ENCODE results near the gene GFPT2.

- TF ChIP-seq SIN3A (conservative IDR thresholded peaks at IDR 0.05 in 1 of 2, IDR thresholded peaks at IDR 0.05 in 1 of 2; ENCODE audit: low read depth in 1 of 2, low read length in 2 of 2) (no peak), PHF8 (conservative IDR thresholded peaks at IDR 0.05; ENCODE audit: low read depth, low read length) (no peak), USF2 (IDR thresholded peaks at IDR 0.05; ENCODE audit: low read length) (no peak), EZH2 (IDR thresholded peaks at IDR 0.05; ENCODE audit: low read depth, low read length, severe bottlenecking) (no peak), CTCF (IDR thresholded peaks at IDR 0.05; ENCODE audit: control extremely low read depth in 1 of 3, insufficient read depth in 1 of 3, low read depth in 1 of 3, low read length in 3 of 3) (no peak), POLR2AphosphoS5 (IDR thresholded peaks at IDR 0.05; ENCODE audit: low read depth, low read length) (no peak), TAF1 (IDR thresholded peaks at IDR 0.05; ENCODE audit: low read depth, low read length) (no peak), POLR2A (IDR thresholded peaks at IDR 0.05; ENCODE audit: control extremely low read depth in 1 of 2, low read depth in 2 of 2, low read length in 2 of 2) (no peak), CHD1 (IDR thresholded peaks at IDR 0.05; ENCODE audit: low read depth, low read length) (no peak), MAFK (IDR thresholded peaks at IDR 0.05; ENCODE audit: low read depth, low read length) (no peak), RAD21 (IDR thresholded peaks at IDR 0.05 in 1 of 2, conservative IDR thresholded peaks at IDR 0.05 in 1 of 2; ENCODE audit: low read depth in 2 of 2, low read length in 2 of 2) (no peak)
These were observed 46.5 kb upstream of the GFPT2 start for GRCh38 chr5:180399401-180400215.

All from H1 (cell line).